Rectal smooth muscle tissue (tissue), 1 donor: Measurements from ENCODE around the gene SLC35E1.
"Not testable (repeated sequence)": the region's sequence is repeated elsewhere in the genome, so short reads cannot be mapped to it uniquely, and the experiment has no call there.

Source experiments
- H3K27ac ChIP-seq: one replicate; pipeline ENCODE4 v1.7.0; 2013; ENCODE audit warnings: low read depth, low read length, inconsistent platforms
- H3K27me3 ChIP-seq: one replicate; pipeline ENCODE4 v1.7.0; 2013; ENCODE audit warnings: low read length; ENCODE audit not compliant: control insufficient read depth, insufficient read depth
- H3K36me3 ChIP-seq: one replicate; pipeline ENCODE4 v1.7.0; 2013; ENCODE audit warnings: low read length; ENCODE audit not compliant: control insufficient read depth, insufficient read depth
- H3K4me1 ChIP-seq: one replicate; pipeline ENCODE4 v1.7.0; 2013; ENCODE audit warnings: low read length; ENCODE audit not compliant: control insufficient read depth, insufficient read depth
- H3K4me3 ChIP-seq: one replicate; pipeline ENCODE4 v1.7.0; 2013; ENCODE audit warnings: low read length
- H3K9ac ChIP-seq: one replicate; pipeline ENCODE4 v1.7.0; 2013; ENCODE audit warnings: low read length

SLC35E1 gene

DNA sequence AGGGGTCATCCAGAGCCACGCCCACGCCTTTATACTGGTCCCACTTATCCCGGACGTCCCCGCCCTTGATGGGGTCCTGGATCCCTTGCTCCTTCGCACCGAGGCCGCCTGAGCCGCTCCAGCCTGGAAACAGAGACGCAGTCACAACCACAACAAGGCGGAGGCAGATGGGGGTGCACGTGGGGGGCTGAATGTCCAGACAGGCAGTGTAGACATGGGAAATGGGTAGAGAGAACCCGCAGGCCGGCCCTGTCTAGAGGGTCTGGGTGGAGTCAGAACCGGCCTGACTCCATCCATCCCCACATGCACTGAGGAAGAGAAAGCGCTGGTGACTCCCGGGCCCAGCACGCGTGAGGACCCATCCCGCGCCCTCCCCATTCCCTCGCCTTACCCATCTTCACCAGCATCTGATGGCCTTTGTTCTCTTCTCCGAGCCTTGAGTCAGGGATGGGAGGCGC, 53.0 kb downstream of the SLC35E1 start:
- no peaks in the 10 kb centered on the region for H3K4me1 ChIP-seq
- no peak overlapping the region for H3K4me3 ChIP-seq
- no peak overlapping the region for H3K27ac ChIP-seq
- H3K36me3 ChIP-seq = peaks cover 43% of the 10 kb centered on the region
- no peak overlapping the region for H3K9ac ChIP-seq
- H3K27me3 ChIP-seq = no peaks in the 10 kb centered on the region

GRCh38 chr19:16518483-16519229, 53.6 kb downstream of the SLC35E1 start:
- peaks cover 41% of the 10 kb centered on the region for H3K36me3 ChIP-seq
- no peak overlapping the region for H3K9ac ChIP-seq
- H3K27ac ChIP-seq = no peak overlapping the region
- H3K4me3 ChIP-seq = no peak overlapping the region
- no peaks in the 10 kb centered on the region for H3K27me3 ChIP-seq
- no peaks in the 10 kb centered on the region for H3K4me1 ChIP-seq

DNA sequence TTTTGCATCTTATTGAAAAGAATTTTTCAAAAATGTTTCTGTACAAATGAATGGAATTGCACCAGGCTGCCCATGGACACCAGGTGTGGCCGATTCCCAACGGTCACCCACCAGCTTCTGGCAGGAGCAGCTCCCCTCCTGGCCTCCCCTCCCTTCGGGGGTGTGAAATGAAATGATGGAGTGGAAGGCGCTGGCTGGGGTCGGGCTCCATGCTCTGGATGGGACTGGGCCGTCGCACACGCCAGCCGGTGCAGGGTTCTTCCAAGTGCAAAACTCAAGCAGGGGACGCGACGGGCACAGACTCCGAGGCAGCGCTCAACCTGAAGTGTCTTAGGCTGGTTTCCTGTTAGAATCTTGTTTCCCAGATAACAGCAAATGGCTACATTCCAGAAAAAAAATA, 54.2 kb downstream of the SLC35E1 start:
- peaks cover 37% of the 10 kb centered on the region for H3K36me3 ChIP-seq
- H3K9ac ChIP-seq = no peak overlapping the region
- no peaks in the 10 kb centered on the region for H3K27me3 ChIP-seq
- H3K27ac ChIP-seq = no peak overlapping the region
- H3K4me1 ChIP-seq = no peaks in the 10 kb centered on the region
- H3K4me3 ChIP-seq = no peak overlapping the region

GRCh38 chr19:16516923-16517610, 55.1 kb downstream of the SLC35E1 start:
- Histone ChIP-seq H3K36me3 (peaks cover 32% of the 10 kb centered on the region), H3K27ac (no peak overlapping the region), H3K9ac (no peak overlapping the region), H3K27me3 (no peaks in the 10 kb centered on the region), H3K4me3 (no peak overlapping the region), H3K4me1 (no peaks in the 10 kb centered on the region)

- Histone ChIP-seq H3K27me3 (no peaks in the 10 kb centered on the region), H3K4me3 (no peak overlapping the region), H3K4me1 (no peaks in the 10 kb centered on the region), H3K27ac (no peak overlapping the region), H3K9ac (no peak overlapping the region), H3K36me3 (peaks cover 32% of the 10 kb centered on the region)
Observed at GRCh38 chr19:16516381-16516780, 55.8 kb downstream of the SLC35E1 start.

- Histone ChIP-seq H3K27ac (no peak overlapping the region), H3K4me1 (no peaks in the 10 kb centered on the region), H3K36me3 (peaks cover 26% of the 10 kb centered on the region), H3K9ac (no peak overlapping the region), H3K4me3 (no peak overlapping the region), H3K27me3 (no peaks in the 10 kb centered on the region)
Observed at GRCh38 chr19:16514383-16515019, 57.7 kb downstream of the SLC35E1 start.

- not testable (repeated sequence) for H3K4me1 ChIP-seq, H3K27me3 ChIP-seq, H3K4me3 ChIP-seq, H3K27ac ChIP-seq, H3K9ac ChIP-seq
- H3K36me3 ChIP-seq = peaks cover 17% of the 10 kb centered on the region
Observed at GRCh38 chr19:16512611-16513010, 59.6 kb downstream of the SLC35E1 start.

DNA sequence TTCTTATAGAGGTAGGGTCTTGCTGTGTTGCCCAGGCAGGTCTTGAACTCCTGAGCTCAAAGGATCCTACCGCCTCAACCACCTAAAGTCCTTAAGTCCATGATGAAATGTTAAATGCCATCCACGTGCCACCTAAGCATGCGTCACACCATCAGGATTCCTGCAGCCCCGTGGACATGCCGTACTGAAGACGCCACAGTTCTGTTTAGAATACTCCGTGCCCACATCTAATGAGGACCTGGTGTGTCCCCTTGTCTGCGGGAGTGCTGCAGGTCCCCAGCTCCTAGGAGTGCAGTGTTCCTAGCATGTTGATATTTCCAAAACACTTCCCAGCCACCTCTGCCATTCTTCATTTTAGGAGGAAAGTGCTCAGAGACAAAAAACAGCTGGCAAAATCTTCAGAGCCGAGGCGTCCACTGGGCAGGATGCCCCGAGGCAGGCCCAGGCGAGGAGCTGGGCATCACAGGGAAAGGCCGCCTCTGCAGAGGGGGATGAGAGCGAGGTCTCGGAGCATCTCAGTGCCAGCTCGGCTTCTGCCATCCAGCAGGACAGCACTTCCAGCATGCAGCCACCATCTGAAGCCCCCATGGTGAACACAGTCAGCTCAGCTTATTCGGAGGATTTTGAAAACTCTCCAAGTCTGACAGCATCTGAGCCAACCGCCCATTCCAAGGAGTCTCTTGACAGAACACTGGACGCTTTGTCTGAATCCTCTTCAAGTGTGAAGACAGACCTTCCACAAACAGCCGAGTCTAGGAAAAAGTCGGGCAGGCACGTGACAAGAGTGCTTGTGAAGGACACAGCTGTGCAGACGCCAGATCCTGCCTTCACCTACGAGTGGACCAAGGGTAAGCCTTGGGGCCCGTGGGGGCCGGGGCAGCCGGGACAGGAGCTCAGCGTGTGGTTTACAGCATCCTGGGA, 62.8 kb downstream of the SLC35E1 start:
- H3K36me3 ChIP-seq = peaks cover 6% of the 10 kb centered on the region
- H3K27ac ChIP-seq = no peak overlapping the region
- H3K9ac ChIP-seq = no peak overlapping the region
- no peaks in the 10 kb centered on the region for H3K4me1 ChIP-seq
- H3K27me3 ChIP-seq = no peaks in the 10 kb centered on the region
- H3K4me3 ChIP-seq = no peak overlapping the region

- Histone ChIP-seq H3K27me3 (no peaks in the 10 kb centered on the region), H3K4me3 (no peak overlapping the region), H3K27ac (no peak overlapping the region), H3K4me1 (no peaks in the 10 kb centered on the region), H3K9ac (no peak overlapping the region), H3K36me3 (peaks cover 6% of the 10 kb centered on the region)
Observed at GRCh38 chr19:16508546-16508945, 63.7 kb downstream of the SLC35E1 start.

GRCh38 chr19:16506961-16507360, 65.3 kb downstream of the SLC35E1 start:
- no peaks in the 10 kb centered on the region for H3K4me1 ChIP-seq
- H3K9ac ChIP-seq = no peak overlapping the region
- H3K4me3 ChIP-seq = no peak overlapping the region
- H3K27me3 ChIP-seq = no peaks in the 10 kb centered on the region
- H3K27ac ChIP-seq = no peak overlapping the region
- H3K36me3 ChIP-seq = peaks cover 4% of the 10 kb centered on the region

DNA sequence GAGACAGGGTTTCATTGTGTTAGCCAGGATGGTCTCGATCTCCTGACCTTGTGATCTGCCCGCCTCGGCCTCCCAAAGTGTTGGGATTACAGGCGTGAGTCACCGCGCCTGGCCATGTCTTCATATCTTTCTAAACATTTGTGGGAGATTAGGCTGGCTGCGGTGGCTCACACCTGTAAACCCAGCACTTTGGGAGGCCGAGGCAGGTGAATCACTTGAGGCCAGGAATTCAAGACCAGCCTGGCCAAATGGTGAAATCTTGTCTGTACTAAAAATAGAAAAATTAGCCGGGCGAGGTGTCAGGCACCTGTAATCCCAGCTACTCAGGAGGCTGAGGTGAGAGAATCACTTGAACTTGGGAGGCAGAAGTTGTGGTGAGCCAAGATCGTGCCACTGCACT, 66.1 kb downstream of the SLC35E1 start:
- not testable (repeated sequence) for H3K27ac ChIP-seq, H3K36me3 ChIP-seq, H3K9ac ChIP-seq, H3K4me3 ChIP-seq, H3K4me1 ChIP-seq, H3K27me3 ChIP-seq

DNA sequence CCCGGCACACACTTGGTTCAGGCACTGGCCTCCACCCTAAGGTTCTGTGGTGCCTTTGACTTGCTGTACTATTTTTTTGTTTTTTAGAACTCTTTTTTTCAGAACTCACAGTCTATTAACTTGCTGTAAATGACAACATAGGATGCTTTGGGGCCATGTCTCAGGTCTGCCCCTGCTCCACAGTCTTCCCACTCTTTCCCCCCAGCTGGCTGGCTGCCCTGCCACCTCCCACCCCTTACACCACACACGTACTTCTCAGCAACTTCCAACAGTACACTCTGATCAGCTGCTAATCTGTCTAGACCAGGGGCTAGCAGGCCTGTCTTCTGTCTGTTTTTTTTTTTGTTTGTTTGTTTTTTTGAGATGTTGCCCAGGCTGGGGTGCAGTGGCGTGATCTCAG, 67.9 kb downstream of the SLC35E1 start:
- Histone ChIP-seq H3K4me3 (no peak overlapping the region), H3K27me3 (no peaks in the 10 kb centered on the region), H3K36me3 (peaks cover 3% of the 10 kb centered on the region), H3K9ac (no peak overlapping the region), H3K27ac (no peak overlapping the region), H3K4me1 (no peaks in the 10 kb centered on the region)
